ENCODE results near the gene COX5A. TPM values are rescaled to one million over a fixed set of nuclear protein-coding genes. Genes with fewer than 3 reads are reported as not detected.
A peak's percentile ranks its signal among the peaks of the same experiment; 100 is the strongest.

Gene COX5A
- total RNA-seq, 1 experiment from 2014 or later = 307 TPM

DNA sequence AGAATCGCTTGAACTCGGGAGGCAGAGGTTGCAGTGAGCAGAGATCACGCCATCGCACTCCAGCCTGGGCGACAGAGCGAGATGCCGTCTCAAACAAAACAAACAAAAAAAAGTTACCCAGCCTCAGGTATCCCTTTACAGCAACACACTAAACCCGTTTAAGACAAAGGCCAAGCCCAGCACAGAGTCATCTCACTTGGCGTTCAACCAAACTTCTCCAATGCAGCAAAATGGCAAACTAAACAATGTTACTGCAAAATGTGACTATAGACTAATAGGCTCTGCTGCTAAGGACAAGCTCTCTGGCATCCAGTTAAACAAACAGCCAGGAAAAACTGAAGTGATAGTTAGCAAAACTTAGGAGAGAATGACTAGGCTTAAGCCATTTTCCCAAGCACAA is 24.8 kb downstream of the COX5A start:
- Histone ChIP-seq H3K9me2 (ENCODE audit: insufficient read depth) (no peaks in the 10 kb centered on the region), H3K27me3 (ENCODE audit: insufficient read depth, low read length) (no peaks in the 10 kb centered on the region), H3K27ac (ENCODE audit: low read depth, low read length) (no peak overlapping the region), H3K36me3 (ENCODE audit: control insufficient read depth in 1 of 2, insufficient read depth in 2 of 2, low read length in 2 of 2) (peaks cover 14 to 23% of the 10 kb centered on the region in 2 experiments; a peak in 3 of 4 replicates), H4K20me1 (ENCODE audit: insufficient read depth) (no peaks in the 10 kb centered on the region), H3K4me1 (ENCODE audit: control insufficient read depth in 1 of 2, insufficient read depth in 2 of 2, low read length in 2 of 2) (no peaks in the 10 kb centered on the region), H3K4me3 (replicated peaks in 1 of 2; ENCODE audit: low read depth in 1 of 2, low read length in 2 of 2) (no peak overlapping the region), H3K9ac (ENCODE audit: low read length) (no peak overlapping the region), H3K4me2 (ENCODE audit: low read length) (no peak overlapping the region), H2AFZ (ENCODE audit: low read depth, low read length, poor library complexity, severe bottlenecking) (no peak overlapping the region), H3K79me2 (ENCODE audit: insufficient read depth, low read length) (no peaks in the 10 kb centered on the region), H3K9me3 (ENCODE audit: control insufficient read depth in 1 of 2, insufficient read depth in 1 of 2, low read depth in 1 of 2, low read length in 2 of 2) (no peaks in the 10 kb centered on the region)
- RAD21 ChIA-PET (ENCODE audit: low non-redundant PET in 1 of 2, low total read pairs in 2 of 2, uncharacterized antibody in 2 of 2, unreplicated experiment in 2 of 2) = no interaction called here
- no peak for TF ChIP-seq ZNF274 (IDR thresholded peaks at IDR 0.05; ENCODE audit: low read depth, low read length)
- TF ChIP-seq, protein P1, sequence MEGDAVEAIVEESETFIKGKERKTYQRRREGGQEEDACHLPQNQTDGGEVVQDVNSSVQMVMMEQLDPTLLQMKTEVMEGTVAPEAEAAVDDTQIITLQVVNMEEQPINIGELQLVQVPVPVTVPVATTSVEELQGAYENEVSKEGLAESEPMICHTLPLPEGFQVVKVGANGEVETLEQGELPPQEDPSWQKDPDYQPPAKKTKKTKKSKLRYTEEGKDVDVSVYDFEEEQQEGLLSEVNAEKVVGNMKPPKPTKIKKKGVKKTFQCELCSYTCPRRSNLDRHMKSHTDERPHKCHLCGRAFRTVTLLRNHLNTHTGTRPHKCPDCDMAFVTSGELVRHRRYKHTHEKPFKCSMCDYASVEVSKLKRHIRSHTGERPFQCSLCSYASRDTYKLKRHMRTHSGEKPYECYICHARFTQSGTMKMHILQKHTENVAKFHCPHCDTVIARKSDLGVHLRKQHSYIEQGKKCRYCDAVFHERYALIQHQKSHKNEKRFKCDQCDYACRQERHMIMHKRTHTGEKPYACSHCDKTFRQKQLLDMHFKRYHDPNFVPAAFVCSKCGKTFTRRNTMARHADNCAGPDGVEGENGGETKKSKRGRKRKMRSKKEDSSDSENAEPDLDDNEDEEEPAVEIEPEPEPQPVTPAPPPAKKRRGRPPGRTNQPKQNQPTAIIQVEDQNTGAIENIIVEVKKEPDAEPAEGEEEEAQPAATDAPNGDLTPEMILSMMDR (IDR thresholded peaks at IDR 0.05 in 2 of 3, conservative IDR thresholded peaks at IDR 0.05 in 1 of 3; ENCODE audit: borderline replicate concordance in 1 of 3, insufficient read depth in 1 of 3, low read depth in 2 of 3, low read length in 2 of 3) = no peak
- TF ChIP-seq SP1 (IDR thresholded peaks at IDR 0.05; ENCODE audit: low read depth) = no peak
- TF ChIP-seq EZH2 (IDR thresholded peaks at IDR 0.05) = no peak
- TF ChIP-seq, protein P2, sequence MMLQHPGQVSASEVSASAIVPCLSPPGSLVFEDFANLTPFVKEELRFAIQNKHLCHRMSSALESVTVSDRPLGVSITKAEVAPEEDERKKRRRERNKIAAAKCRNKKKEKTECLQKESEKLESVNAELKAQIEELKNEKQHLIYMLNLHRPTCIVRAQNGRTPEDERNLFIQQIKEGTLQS (IDR thresholded peaks at IDR 0.05) = no peak
- no peak for TF ChIP-seq ZFX (IDR thresholded peaks at IDR 0.05)
- TF ChIP-seq CBX3 (IDR thresholded peaks at IDR 0.05; ENCODE audit: low read depth) = no peak
- no peak for TF ChIP-seq POLR2A (IDR thresholded peaks at IDR 0.05; ENCODE audit: borderline replicate concordance, extremely low read depth, insufficient read depth, insufficient read length)
- TF ChIP-seq, protein P3, sequence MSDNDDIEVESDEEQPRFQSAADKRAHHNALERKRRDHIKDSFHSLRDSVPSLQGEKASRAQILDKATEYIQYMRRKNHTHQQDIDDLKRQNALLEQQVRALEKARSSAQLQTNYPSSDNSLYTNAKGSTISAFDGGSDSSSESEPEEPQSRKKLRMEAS (IDR thresholded peaks at IDR 0.05) = no peak
- TF ChIP-seq SRF (IDR thresholded peaks at IDR 0.05; ENCODE audit: low read depth) = no peak
- TF ChIP-seq EGR1 (IDR thresholded peaks at IDR 0.05; ENCODE audit: low read depth) = no peak
- TF ChIP-seq, protein P4, sequence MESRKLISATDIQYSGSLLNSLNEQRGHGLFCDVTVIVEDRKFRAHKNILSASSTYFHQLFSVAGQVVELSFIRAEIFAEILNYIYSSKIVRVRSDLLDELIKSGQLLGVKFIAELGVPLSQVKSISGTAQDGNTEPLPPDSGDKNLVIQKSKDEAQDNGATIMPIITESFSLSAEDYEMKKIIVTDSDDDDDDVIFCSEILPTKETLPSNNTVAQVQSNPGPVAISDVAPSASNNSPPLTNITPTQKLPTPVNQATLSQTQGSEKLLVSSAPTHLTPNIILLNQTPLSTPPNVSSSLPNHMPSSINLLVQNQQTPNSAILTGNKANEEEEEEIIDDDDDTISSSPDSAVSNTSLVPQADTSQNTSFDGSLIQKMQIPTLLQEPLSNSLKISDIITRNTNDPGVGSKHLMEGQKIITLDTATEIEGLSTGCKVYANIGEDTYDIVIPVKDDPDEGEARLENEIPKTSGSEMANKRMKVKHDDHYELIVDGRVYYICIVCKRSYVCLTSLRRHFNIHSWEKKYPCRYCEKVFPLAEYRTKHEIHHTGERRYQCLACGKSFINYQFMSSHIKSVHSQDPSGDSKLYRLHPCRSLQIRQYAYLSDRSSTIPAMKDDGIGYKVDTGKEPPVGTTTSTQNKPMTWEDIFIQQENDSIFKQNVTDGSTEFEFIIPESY (IDR thresholded peaks at IDR 0.05; ENCODE audit: extremely low read depth, insufficient replicate concordance, low read length) = no peak
- TF ChIP-seq FOSL1 (IDR thresholded peaks at IDR 0.05; ENCODE audit: low read depth) = no peak
- TF ChIP-seq RAD21 (IDR thresholded peaks at IDR 0.05; ENCODE audit: low read depth) = no peak
- TF ChIP-seq SIN3A (IDR thresholded peaks at IDR 0.05; ENCODE audit: low read depth) = no peak
- no peak for TF ChIP-seq YY1 (IDR thresholded peaks at IDR 0.05; ENCODE audit: extremely low read depth, insufficient replicate concordance, low read depth, low read length)
- no peak for TF ChIP-seq EZH2phosphoT487 (IDR thresholded peaks at IDR 0.05; ENCODE audit: borderline replicate concordance)
- no peak for TF ChIP-seq POLR2AphosphoS5 (IDR thresholded peaks at IDR 0.05; ENCODE audit: low read depth, low read length)
- intact Hi-C loops (cut with micrococcal nuclease) = no loop called here
- POLR2A ChIA-PET = interaction anchor here (1.4 kb wide), 1 partner anchor 8 kb away, joined by 3 read pairs; no protein-coding TSS in a partner anchor
- BruUV-seq (replicated peaks) = TSS peak; percentile 31
- no peak for DNase-seq (ENCODE audit: low read depth, low spot score)
- CTCF ChIA-PET = interaction anchor here (2.9 kb wide), 1 partner anchor 12 kb away, joined by 12 read pairs; no protein-coding TSS in a partner anchor
- ATAC-seq = no peak
